Dermis microvascular lymphatic vessel endothelial cell (primary cell): Measurements from ENCODE around the gene BMPR2. TPM values are rescaled to one million over a fixed set of nuclear protein-coding genes. Genes with fewer than 3 reads are reported as not detected.
A peak's percentile ranks its signal among the peaks of the same experiment; 100 is the strongest.
"Not testable (repeated sequence)": the region's sequence is repeated elsewhere in the genome, so short reads cannot be mapped to it uniquely, and the experiment has no call there.

Experiments used
- DNase-seq, 2 donors: peaks; one replicate each; pipeline versions ENCODE4 v3.0.0 to v3.0.0-alpha.2; 2010; ENCODE audit warnings: low read depth in 2 of 2
- total RNA-seq: library from RNA; depleted of rRNA; stranded (reverse); fragments of >200 nt; gene quantifications from 2 replicates; pipeline ENCODE4 v1.2.1, GENCODE V29; 2014

Gene BMPR2
- total RNA-seq: 33.0 and 42.5 TPM in 2 replicates

- DNase-seq: peak; percentile 51 to 93
These were observed at the start of gene BMPR2 for GRCh38 chr2:202375609-202376408. Gene BMPR2 (plus strand): TSS chr2:202376327. CDS start chr2:202377475, 1,148 bp downstream.

GRCh38 chr2:202327858-202328257 is 48.3 kb upstream of the BMPR2 start:
- peak in 1 of 2 donors; percentile 29 for DNase-seq

GRCh38 chr2:202335791-202336467 is 40.2 kb upstream of the BMPR2 start:
- peak in 1 of 2 donors; percentile 91 for DNase-seq

- DNase-seq: peak in 1 of 2 donors; percentile 39
These were observed 39.0 kb upstream of the BMPR2 start for GRCh38 chr2:202337151-202337550.

GRCh38 chr2:202337706-202338346 is 38.3 kb upstream of the BMPR2 start:
- no peak for DNase-seq

- DNase-seq: peak; percentile 11 to 60
These were observed 36.9 kb upstream of the BMPR2 start for GRCh38 chr2:202339071-202339870.

GRCh38 chr2:202344178-202344577 is 31.9 kb upstream of the BMPR2 start:
- peak in 1 of 2 donors; percentile 15 for DNase-seq

DNA sequence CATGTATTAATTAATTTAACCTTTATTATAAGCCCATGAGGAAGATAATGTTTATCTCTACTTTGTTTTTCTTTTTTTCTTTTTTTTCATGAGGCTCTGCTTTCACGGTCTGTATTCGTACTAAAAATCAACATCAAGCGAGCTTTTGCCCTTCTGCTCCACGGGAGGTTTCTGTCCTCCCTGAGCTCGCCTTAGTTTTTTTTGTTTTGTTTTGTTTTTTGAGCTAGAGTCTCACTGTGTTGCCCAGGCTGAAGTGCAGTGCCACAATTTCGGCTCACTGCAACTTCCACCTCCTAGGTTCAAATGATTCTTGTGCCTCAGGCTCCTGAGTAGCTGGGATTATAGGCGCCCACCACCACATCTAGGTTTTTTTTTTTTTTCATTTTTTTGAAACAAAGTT is 29.9 kb upstream of the BMPR2 start:
- no peak for DNase-seq

DNA sequence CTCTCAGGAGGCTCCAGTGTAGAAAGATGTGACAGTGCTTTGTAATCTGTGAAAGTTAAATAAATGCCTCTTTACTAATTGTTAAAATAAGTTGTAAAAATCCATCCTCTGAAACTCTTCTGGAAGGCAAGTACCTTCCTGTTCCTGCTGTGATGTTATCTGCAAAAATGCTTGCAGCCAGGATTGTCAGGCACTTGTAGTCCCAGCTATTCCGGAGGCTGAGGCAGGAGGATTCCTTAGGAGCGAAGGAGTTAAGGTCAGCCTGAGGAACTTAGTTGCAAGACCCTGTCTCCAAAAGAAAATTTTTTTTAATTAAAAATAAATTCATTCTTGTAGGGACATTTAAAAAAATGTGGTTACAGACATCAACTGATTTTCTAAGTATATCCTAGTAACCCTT is 22.7 kb upstream of the BMPR2 start:
- DNase-seq: no peak

- no peak for DNase-seq
These were observed 20.1 kb upstream of the BMPR2 start for GRCh38 chr2:202355993-202356505.

DNA sequence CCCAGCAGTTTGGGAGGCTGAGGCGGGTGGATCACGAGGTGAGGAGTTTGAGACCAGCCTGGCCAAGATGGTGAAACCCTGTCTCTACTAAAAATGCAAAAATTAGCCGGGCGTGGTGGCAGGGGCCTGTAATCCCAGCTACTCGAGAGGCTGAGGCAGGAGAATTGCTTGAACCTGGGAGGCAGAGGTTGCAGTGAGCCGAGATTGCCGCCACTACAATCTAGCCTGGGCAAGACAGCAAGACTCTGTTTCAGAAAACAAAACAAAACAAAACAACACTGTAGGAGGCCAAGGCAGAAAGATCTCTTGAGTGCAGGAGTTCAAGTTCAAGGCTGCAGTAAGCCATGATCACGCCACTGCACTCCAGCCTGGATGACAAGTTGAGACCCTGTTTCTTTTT is 17.2 kb upstream of the BMPR2 start:
- DNase-seq: not testable (repeated sequence)

GRCh38 chr2:202360646-202361045 is 15.5 kb upstream of the BMPR2 start:
- no peak for DNase-seq

GRCh38 chr2:202361108-202361507 is 15.0 kb upstream of the BMPR2 start:
- no peak for DNase-seq

DNA sequence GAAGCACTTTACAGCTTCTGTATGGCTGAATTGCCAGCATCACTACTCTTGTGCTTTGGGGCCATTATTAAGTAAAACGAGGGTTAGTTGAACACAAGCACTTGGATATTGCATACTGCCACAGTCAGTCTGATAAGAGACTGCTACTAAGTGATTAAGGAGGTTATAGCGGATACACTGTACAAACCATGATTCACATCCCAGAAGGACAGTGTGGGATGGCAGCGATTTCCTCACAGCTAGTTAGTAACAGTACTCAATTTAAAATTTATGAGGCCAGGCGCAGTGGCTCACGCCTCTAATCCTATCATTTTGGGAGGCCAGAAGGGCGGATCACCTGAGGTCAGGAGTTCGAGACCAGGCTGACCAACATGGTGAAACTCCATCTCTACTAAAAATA is 2.6 kb upstream of the BMPR2 start:
- peak in 1 of 2 donors; percentile 74 for DNase-seq

- DNase-seq: not testable (repeated sequence)
These were observed 1.7 kb upstream of the BMPR2 start for GRCh38 chr2:202374383-202374782.

GRCh38 chr2:202375033-202375608 is 1.0 kb upstream of the BMPR2 start:
- DNase-seq: peak; percentile 9 to 79

DNA sequence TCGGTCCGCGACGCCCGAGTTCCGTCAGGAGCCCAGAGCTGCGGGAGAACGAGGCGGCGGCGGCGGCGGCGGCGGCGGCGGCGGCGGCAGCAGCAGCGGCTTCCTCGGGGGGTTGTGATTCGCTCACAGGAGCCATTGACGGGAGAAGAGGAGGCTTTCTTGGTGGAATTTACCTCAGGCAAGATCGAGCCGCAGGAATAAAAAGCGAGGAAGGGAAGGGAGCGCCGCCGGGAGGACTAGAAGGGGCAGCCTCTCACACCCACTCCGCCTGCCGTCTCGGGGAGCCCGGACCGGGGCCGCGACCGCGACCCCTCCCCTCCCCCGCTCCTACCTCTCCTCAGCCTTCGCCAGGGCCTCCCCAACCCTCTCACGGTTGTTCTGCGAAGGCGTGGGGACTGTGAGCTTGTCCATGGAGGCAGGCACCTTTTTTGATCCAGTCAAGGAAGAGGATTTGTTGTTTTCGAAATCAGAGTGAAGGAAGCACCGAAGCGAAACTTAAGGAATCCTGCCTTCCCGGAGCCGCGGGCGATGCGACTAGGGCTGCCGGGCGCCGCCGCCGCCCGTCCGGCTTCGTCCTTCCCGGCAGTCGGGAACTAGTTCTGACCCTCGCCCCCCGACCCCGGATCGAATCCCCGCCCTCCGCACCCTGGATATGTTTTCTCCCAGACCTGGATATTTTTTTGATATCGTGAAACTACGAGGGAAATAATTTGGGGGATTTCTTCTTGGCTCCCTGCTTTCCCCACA is 506 bp downstream of the BMPR2 start:
- DNase-seq: no peak

- peak in 1 of 2 donors; percentile 40 for DNase-seq
These were observed 1.2 kb downstream of the BMPR2 start for GRCh38 chr2:202377207-202377761.

GRCh38 chr2:202378001-202378400 is 1.9 kb downstream of the BMPR2 start:
- no peak for DNase-seq
